GM23338 (cell line): ENCODE data around the gene SLC2A9. TPM values are rescaled to one million over a fixed set of nuclear protein-coding genes. Genes with fewer than 3 reads are reported as not detected.
A peak's percentile ranks its signal among the peaks of the same experiment; 100 is the strongest.

Source experiments
- ATAC-seq: fragments of 200-7000 bp; cut with Tn5 transposase; 3 replicates; pipeline ENCODE4 v1.9.1; 2020
- DNase-seq: peaks from one replicate; pipeline ENCODE4 v3.0.0-alpha.2; 2015; ENCODE audit warnings: low spot score
- H2AFZ ChIP-seq: fragments of 200-600 bp; sonication (generic); 2 replicates; pipeline ENCODE4 v1.8.0; 2016; ENCODE audit warnings: antibody characterized with exemption, mild to moderate bottlenecking, moderate library complexity
- H3F3A ChIP-seq: fragments of 200-600 bp; sonication (generic); replicated peaks from 2 replicates; pipeline ENCODE4 v1.8.0; 2017; ENCODE audit warnings: antibody characterized with exemption, mixed run types, low read depth
- H3K27ac ChIP-seq: fragments of 200-600 bp; sonication (generic); 2 replicates; pipeline ENCODE4 v1.6.1; 2016; ENCODE audit warnings: low read depth
- H3K27me3 ChIP-seq: fragments of 200-600 bp; sonication (generic); 2 replicates; pipeline ENCODE4 v1.8.0; 2016; ENCODE audit warnings: mild to moderate bottlenecking, mixed run types, moderate library complexity; ENCODE audit not compliant: insufficient read depth
- H3K36me3 ChIP-seq: fragments of 200-600 bp; sonication (generic); 2 replicates; pipeline ENCODE4 v1.8.0; 2016; ENCODE audit warnings: mild to moderate bottlenecking; ENCODE audit not compliant: insufficient read depth
- H3K4me1 ChIP-seq: fragments of 200-600 bp; sonication (generic); 2 replicates; pipeline ENCODE4 v1.8.0; 2016; ENCODE audit warnings: mild to moderate bottlenecking, moderate library complexity; ENCODE audit not compliant: insufficient read depth
- H3K4me2 ChIP-seq: fragments of 200-600 bp; sonication (generic); 2 replicates; pipeline ENCODE4 v1.7.1; 2017; ENCODE audit warnings: mixed run types
- H3K4me3 ChIP-seq: fragments of 200-600 bp; sonication (generic); 2 replicates; pipeline ENCODE4 v1.6.1; 2016; ENCODE audit warnings: mixed run types
- H3K79me2 ChIP-seq: fragments of 200-600 bp; sonication (generic); replicated peaks from 2 replicates; pipeline ENCODE4 v1.8.0; 2017; ENCODE audit warnings: mild to moderate bottlenecking; ENCODE audit not compliant: insufficient read depth
- H3K9me2 ChIP-seq: fragments of 200-600 bp; sonication (generic); 2 replicates; pipeline ENCODE4 v1.8.0; 2017; ENCODE audit not compliant: insufficient read depth
- H4K20me1 ChIP-seq: fragments of 200-600 bp; sonication (generic); replicated peaks from 2 replicates; pipeline ENCODE4 v1.8.0; 2017; ENCODE audit warnings: mild to moderate bottlenecking; ENCODE audit not compliant: insufficient read depth
- H3K27ac Mint-ChIP-seq: 2 replicates; pipeline ENCODE4 v1.8.0; 2020; ENCODE audit warnings: inconsistent platforms, mild to moderate bottlenecking, moderate library complexity, mixed read lengths
- H3K27me3 Mint-ChIP-seq: 3 replicates; pipeline ENCODE4 v1.8.0; 2022; ENCODE audit warnings: low read depth, mild to moderate bottlenecking, moderate library complexity, mixed read lengths, inconsistent platforms; ENCODE audit not compliant: insufficient read depth, poor library complexity
- H3K36me3 Mint-ChIP-seq: 3 replicates; pipeline ENCODE4 v1.8.0; 2021; ENCODE audit warnings: low read depth, mild to moderate bottlenecking, inconsistent platforms, moderate library complexity, mixed read lengths
- H3K4me1 Mint-ChIP-seq: 3 replicates; pipeline ENCODE4 v1.8.0; 2020; ENCODE audit warnings: mild to moderate bottlenecking, inconsistent platforms, mixed read lengths
- H3K4me3 Mint-ChIP-seq: 3 replicates; pipeline ENCODE4 v1.8.0; 2021; ENCODE audit warnings: moderate library complexity, mild to moderate bottlenecking, inconsistent platforms, mixed read lengths
- H3K9me3 Mint-ChIP-seq: 3 replicates; pipeline ENCODE4 v1.8.0; 2020; ENCODE audit warnings: moderate library complexity, mild to moderate bottlenecking, inconsistent platforms, mixed read lengths
- CTCF ChIP-seq, 2 experiments: fragments of 200-600 bp in 1 of 2; sonication (generic) in 1 of 2; conservative IDR thresholded peaks; 2 replicates each; pipeline versions ENCODE4 v1.5.1 to v1.6.1; 2016 to 2017; ENCODE audit warnings: antibody characterized with exemption in 2 of 2, low read depth in 2 of 2, mild to moderate bottlenecking in 2 of 2, moderate library complexity in 1 of 2
- NANOG ChIP-seq: IDR thresholded peaks from 2 replicates; pipeline ENCODE4 v1.6.1; 2016; ENCODE audit warnings: antibody characterized with exemption, borderline replicate concordance
- ZNF114 ChIP-seq: fragments of 250-450 bp; sonication (Bioruptor Pico); IDR thresholded peaks from 2 replicates; pipeline ENCODE4 v1.5.0; 2020; ENCODE audit warnings: mild to moderate bottlenecking, moderate library complexity
- polyA plus RNA-seq: library from polyadenylated mRNA; unstranded; fragments of >200 nt; fragmentation: Nextera tagmentation; extraction: Ambion mirVana; gene quantifications from 2 replicates; pipeline ENCODE4 v1.2.1, GENCODE V29; 2016
- total RNA-seq: library from RNA; depleted of rRNA; stranded (reverse); fragments of >200 nt; shearing (Covaris generic); gene quantifications from 2 replicates; pipeline ENCODE4 v1.2.3, GENCODE V29; 2014

Gene SLC2A9
- total and polyA plus RNA-seq, 2 experiments from 2014 or later, result 0.21 to 0.40 TPM

- Histone ChIP-seq H3K36me3 (no peaks in the 10 kb centered on the region), H2AFZ (no peak overlapping the region), H3K27ac (no peak overlapping the region), H3K4me3 (no peak overlapping the region), H3K9me2 (no peaks in the 10 kb centered on the region; the same call in 1 of the 2 replicates), H3K27me3 (no peaks in the 10 kb centered on the region), H3K4me2 (no peak overlapping the region), H4K20me1 (no peaks in the 10 kb centered on the region), H3F3A (no peaks in the 10 kb centered on the region), H3K79me2 (no peaks in the 10 kb centered on the region), H3K4me1 (no peaks in the 10 kb centered on the region)
- TF ChIP-seq NANOG (no peak), CTCF (conservative IDR thresholded peaks at IDR 0.05; ENCODE audit: low read depth in 2 of 2) (peak in 1 of 2 experiments; percentile 33; a peak in 1 of 4 replicates)
- Mint-ChIP-seq H3K4me1 (peaks cover 18% of the 10 kb centered on the region), H3K4me3 (no peak overlapping the region), H3K9me3 (no peaks in the 10 kb centered on the region), H3K27ac (no peak overlapping the region), H3K36me3 (no peaks in the 10 kb centered on the region; the same call in 2 of the 3 replicates), H3K27me3 (peaks cover 5% of the 10 kb centered on the region)
- DNase-seq (no peak), ATAC-seq (no peak)
These were observed 93.8 kb downstream of the SLC2A9 start for GRCh38 chr4:9927341-9928007.

GRCh38 chr4:9926586-9926985 is 94.7 kb downstream of the SLC2A9 start:
- ATAC-seq, result no peak
- no peaks in the 10 kb centered on the region for H3F3A ChIP-seq
- no peak overlapping the region for H3K27ac ChIP-seq
- peaks cover 5% of the 10 kb centered on the region for H3K27me3 Mint-ChIP-seq
- H2AFZ ChIP-seq, result no peak overlapping the region
- no peaks in the 10 kb centered on the region; the same call in 1 of the 2 replicates for H3K4me1 ChIP-seq
- H3K36me3 Mint-ChIP-seq, result no peaks in the 10 kb centered on the region; the same call in 2 of the 3 replicates
- H3K4me2 ChIP-seq, result no peak overlapping the region
- no peak overlapping the region for H3K27ac Mint-ChIP-seq
- no peaks in the 10 kb centered on the region for H3K79me2 ChIP-seq
- TF ChIP-seq CTCF (conservative IDR thresholded peaks at IDR 0.05; ENCODE audit: low read depth in 2 of 2), result no peak
- no peak for TF ChIP-seq ZNF114 (CRISPR knock-in tag)
- TF ChIP-seq NANOG, result no peak
- H3K9me2 ChIP-seq, result no peaks in the 10 kb centered on the region; the same call in 1 of the 2 replicates
- no peaks in the 10 kb centered on the region for H3K27me3 ChIP-seq
- H3K9me3 Mint-ChIP-seq, result no peaks in the 10 kb centered on the region
- peaks cover 22% of the 10 kb centered on the region for H3K4me1 Mint-ChIP-seq
- H3K36me3 ChIP-seq, result no peaks in the 10 kb centered on the region
- H3K4me3 ChIP-seq, result no peak overlapping the region
- no peak for DNase-seq
- no peak overlapping the region for H3K4me3 Mint-ChIP-seq
- no peaks in the 10 kb centered on the region for H4K20me1 ChIP-seq
